Islet precursor cell (in vitro differentiated cells): ENCODE data around the gene OR13A1.
"Not testable (repeated sequence)": the region's sequence is repeated elsewhere in the genome, so short reads cannot be mapped to it uniquely, and the experiment has no call there.

Experiments
- DNase-seq: peaks from one replicate; pipeline ENCODE4 v3.0.0-alpha.2; 2018

Gene OR13A1, protein sequence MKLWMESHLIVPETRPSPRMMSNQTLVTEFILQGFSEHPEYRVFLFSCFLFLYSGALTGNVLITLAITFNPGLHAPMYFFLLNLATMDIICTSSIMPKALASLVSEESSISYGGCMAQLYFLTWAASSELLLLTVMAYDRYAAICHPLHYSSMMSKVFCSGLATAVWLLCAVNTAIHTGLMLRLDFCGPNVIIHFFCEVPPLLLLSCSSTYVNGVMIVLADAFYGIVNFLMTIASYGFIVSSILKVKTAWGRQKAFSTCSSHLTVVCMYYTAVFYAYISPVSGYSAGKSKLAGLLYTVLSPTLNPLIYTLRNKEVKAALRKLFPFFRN

DNA sequence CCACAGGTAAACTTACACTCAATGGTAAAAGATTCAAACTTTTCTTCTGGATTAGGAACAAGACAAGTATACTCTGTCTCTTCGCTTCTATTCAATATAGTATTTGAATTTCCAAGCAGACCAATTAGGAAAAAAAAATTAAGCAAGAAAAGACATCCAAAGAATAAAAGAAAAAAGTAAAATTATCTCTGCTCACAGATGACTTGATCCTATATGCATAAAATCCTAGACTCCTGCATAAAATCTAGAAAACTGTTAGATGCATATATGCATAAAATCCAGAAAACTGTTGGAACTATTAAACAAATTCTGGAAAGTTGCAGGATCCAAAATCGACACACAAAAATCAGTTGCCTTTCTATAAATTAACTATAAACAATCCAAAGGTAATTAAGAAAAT is at the start of gene OR13A1:
Gene OR13A1 (minus strand): TSS at position 101 of the 400 bp plus-strand sequence. CDS start 11,186 bp downstream, outside the sequence.
- DNase-seq = no peak

DNA sequence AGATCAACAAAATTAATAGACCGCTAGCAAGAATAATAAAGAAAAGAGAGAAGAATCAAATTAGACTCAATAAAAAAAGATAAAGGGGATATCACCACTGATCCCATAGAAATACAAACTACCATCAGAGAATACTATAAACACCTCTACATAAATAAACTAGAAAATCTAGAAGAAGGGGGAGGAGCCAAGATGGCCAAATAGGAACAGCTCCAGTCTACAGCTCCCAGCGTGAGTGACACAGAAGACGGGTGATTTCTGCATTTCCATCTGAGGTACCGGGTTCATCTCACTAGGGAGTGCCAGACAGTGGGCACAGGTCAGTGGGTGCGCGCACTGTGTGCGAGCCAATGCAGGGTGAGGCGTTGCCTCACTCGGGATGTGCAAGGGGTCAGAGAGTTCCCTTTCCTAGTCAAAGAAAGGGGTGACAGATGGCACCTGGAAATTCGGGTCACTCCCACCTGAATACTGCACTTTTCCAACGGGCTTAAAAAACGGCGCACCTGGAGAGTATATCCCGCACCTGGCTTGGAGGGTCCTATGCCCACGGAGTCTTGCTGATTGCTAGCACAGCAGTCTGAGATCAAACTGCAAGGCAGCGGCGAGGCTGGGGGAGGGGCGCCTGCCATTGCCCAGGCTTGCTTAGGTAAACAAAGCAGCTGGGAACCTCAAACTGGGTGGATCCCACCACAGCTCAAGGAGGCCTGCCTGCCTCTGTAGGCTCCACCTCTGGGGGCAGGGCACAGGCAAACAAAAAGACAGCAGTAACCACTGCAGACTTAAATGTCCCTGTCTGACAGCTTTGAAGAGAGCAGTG is 46.8 kb upstream of the OR13A1 start:
- DNase-seq = not testable (repeated sequence)

DNA sequence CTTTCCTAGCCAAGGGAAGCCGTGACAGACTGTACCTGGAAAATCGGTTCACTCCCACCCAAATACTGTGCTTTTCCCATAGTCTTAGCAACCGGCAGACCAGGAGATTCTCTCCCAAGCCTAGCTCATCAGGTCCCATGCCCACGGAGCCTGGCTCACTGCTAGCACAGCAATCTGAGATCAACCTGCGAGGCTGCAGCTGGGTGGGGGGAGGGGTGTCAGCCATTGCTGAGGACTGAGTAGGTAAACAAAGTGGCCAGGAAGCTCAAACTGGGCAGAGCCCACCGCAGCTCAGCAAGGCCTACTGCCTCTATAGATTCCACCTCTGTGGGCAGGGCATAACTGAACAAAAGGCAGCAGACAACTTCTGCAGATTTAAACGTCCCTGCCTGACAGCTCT is 43.6 kb upstream of the OR13A1 start:
- DNase-seq = not testable (repeated sequence)

DNA sequence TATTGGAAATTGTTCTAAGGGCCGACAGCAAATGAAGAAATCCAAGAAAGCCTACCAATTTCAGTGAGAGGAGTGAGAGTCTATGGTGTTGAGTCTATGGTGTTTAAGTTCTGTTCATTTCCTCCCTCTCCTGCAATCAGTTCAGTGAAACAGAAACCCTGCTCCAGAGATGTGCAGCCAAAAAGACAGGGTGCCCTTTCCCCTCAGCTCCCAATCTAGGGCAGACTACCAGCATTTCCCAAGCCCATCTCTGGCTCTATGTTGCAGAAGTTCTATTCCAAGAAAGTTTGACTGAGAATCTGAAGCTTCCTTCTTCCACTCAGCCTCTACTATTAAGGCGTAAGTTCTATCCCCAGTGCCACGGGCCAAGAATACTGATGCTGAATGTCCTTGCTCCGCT is 40.1 kb upstream of the OR13A1 start:
- no peak for DNase-seq

DNA sequence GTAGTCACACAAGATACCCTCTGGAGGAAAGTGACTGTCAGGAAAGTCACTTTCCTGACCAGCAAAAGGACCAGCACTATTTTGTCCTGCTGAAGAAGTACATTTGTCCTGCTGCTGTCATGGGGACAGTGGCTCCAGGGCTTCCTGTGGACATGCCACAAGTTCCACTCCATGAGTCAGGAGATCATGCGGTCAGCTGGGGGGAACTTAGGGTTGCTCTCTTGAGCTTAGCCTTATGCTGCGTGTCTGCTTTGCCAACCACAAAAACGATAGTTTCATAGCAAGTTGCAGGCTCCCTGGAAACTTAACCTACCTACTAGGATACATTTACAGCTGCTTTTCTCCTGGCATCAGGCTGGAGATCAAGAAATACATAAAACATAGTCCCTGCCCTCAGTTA is 38.9 kb upstream of the OR13A1 start:
- no peak for DNase-seq

DNA sequence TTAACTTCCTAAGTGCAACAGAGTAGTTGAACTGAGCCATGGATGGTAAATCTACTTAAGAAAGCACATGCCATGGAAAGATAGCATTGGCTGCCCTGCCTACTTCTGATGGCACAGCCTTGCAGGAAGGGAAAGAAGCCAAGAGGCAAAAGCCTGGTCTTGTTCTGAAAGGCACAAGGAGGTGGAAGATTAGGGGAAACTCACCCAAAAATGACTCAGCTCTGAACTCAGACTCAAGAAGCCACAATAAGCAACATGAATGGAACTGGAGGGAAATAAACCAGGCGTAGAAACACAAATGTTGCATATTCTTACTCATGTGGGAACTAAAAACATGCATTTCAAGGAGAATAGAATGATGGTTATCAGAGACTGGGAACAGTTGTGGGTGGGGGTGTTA is 37.8 kb upstream of the OR13A1 start:
- no peak for DNase-seq

DNA sequence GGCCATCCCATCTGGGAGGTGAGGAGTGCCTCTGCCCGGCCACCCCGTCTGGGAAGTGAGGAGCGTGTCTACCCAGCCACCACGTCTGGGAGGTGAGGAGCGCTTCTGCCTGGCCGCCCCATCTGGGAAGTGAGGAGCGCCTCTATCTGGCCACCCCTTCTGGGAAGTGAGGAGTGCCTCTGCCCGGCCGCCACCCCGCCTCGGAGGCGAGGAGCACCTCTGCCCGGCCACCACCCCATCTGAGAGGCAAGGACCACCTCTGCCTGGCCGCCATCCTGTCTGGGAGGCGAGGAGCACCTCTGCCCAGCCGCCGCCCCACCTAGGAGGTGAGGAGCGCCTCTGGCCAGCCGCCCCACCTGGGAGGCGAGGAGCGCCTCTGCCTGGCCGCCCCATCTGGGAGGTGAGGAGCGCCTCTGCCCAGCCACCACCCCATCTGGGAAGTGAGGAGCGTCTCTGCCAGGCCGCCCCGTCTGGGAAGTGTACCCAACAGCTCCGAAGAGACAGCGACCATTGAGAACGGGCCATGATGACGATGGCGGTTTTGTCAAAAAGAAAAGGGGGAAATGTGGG is 32.9 kb upstream of the OR13A1 start:
- DNase-seq = not testable (repeated sequence)

DNA sequence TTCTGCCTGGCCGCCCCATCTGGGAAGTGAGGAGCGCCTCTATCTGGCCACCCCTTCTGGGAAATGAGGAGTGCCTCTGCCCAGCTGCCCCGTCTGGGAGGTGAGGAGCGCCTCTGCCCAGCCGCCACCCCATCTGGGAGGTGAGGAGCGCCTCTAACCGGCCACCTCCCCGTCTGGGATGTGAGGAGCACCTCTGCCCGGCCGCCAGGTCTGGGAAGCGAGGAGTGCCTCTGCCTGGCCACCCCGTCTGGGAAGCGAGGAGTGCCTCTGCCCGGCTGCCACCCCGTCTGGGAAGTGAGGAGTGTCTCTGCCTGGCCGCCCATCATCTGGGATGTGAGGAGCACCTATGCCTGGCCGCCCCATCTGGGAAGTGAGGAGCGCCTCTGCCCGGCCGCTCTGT is 32.1 kb upstream of the OR13A1 start:
- DNase-seq = not testable (repeated sequence)

DNA sequence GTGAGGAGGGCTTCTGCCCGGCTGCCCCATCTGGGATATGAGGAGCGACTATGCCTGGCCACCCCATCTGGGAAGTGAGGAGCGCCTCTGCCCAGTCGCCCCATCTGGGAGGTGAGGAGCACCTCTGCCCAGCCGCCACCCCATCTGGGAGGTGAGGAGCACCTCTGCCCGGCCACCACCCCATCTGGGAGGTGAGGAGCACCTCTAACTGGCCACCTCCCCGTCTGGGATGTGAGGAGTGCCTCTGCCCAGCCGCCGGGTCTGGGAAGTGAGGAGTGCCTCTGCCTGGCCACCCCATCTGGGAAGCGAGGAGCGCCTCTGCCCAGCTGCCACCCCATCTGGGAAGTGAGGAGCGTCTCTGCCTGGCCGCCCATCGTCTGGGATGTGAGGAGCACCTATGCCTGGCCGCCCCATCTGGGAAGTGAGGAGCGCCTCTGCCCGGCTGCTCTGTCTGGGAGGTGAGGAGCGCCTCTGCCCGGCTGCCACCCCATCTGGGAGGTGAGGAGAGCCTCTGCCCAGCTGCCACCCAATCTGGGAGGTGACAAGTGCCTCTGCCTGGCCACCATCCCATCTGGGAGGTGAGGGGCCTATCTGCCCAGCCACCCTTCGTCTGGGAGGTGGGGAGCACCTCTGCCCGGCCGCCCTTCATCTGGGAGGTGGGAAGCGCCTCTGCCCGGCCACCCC is 31.4 kb upstream of the OR13A1 start:
- not testable (repeated sequence) for DNase-seq

DNA sequence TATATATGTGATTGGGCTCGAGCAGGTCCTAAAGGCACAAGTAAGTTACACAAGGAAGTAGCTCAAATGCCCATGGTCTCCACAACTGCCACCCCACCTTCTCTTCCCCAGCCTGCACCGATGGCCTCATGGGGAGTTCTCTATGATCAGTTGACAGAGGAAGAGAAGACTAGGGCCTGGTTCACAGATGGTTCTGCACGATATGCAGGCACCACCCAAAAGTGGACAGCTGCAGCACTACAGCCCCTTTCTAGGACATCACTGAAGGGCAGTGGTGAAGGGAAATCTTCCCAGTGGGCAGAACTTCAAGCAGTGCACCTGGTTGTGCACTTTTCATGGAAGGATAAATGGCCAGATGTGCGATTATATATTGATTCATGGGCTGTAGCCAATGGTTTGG is 25.0 kb upstream of the OR13A1 start:
- DNase-seq = not testable (repeated sequence)

DNA sequence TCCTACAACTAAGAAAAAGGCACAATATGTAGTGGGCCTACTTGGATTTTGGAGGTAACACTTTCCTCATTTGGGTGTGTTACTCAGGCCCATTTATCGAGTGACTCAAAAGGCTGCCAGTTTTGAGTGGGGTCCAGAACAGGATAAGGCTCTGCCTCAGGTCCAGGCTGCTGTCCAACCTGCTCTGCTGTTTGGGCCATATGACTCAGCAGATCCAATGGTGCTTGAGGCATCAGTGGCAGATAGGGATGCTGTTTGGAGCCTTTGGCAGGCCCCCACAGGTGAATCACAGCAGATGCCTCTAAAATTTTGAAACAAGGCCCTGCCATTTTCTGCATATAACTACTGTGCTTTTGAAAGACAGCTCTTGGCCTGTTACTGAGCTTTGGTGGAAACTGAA is 24.5 kb upstream of the OR13A1 start:
- DNase-seq = no peak

DNA sequence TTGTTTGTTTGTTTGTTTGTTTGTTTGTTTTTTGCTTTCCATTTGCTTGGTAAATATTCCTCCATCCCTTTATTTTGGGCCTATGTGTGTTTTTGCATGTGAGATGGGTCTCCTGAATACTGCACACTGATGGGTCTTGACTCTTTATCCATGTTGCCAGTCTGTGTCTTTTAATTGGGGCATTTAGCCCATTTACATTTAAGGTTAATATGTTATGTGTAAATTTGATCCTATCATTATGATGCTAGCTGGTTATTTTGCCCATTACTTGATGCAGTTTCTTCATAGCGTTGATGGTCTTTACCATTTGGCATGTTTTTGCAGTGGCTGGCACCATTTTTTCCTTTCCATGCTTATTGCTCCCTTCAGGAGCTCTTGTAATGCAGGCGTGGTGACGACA is 16.4 kb upstream of the OR13A1 start:
- not testable (repeated sequence) for DNase-seq

DNA sequence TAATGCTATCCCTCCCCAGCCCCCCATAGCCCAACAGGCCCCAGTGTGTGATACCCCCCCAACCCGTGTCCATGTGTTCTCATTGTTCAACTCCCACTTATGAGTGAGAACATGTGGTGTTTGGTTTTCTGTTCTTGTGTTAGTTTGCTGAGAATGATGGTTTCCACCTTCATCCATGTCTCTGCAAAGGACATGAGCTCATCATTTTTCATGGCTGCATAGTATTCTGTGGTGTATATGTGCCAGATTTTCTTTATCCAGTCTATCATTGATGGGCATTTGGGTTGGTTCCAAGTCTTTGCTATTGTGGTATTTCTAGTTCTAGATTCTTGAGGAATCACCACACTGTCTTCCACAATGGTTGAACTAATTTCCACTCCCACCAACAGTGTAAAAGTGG is 11.5 kb upstream of the OR13A1 start:
- not testable (repeated sequence) for DNase-seq

DNA sequence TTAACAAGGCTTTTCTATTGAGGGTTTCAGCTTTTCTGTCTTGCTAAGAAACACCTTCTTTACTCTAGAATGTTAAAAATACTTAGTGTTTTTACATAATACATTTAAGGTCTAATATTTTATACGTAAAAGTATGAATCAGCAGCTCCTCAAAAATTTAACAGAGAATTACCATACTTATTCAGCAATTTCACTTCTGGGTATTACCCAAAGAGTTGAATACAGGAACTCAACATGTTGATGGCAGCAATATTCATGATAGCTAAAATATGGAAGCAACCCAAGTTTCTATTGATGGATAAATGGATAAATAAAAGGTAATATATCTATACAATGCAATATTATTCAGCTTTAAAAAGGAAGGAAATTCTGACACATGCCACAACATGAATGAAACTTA is 9.7 kb upstream of the OR13A1 start:
- no peak for DNase-seq

DNA sequence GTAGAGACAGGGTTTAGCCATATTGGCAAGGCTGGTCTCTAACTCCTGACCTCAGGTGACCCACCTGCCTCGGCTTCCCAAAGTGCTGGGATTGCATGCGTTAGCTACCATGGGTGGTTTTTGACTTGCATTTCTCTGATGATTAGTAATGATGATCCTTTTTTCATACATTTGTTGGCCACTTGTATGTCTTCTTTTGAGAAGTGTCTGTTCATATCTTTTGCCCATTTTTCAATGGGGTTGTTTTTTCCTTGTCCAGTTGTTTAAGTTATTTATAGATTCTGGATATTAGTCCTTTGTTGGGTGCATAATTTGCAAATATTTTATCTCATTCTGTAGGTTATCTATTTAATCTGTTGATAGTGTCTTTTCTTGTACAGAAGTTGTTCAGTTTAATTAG is 4.3 kb upstream of the OR13A1 start:
- DNase-seq = no peak

DNA sequence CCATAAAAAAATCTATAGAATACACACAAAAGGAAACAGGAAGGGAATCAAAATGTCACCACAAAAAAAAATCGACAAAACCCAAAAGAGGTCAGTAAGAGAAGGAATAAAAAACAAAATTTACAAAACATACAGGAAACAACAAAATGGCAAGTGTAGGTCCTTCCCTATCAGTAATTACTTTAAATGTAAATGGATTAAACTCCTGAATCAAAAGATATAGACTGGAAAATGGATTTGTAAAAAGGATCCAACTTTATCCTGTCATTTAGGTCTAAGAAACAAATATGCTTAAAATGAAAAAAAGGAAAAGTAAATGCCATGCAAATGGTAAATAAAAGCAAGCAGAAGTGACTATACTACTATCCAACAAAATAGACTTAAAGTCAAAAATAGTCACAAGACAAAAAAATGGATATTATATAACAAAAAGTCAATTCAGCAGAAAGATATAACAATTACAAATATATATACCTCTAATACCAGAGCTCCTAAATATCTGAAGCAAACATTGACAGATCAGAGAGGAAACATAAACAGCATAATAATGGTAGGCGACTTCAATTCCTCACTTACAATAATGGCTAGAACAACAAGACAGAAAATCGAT is 2.0 kb downstream of the OR13A1 start:
- DNase-seq = no peak

DNA sequence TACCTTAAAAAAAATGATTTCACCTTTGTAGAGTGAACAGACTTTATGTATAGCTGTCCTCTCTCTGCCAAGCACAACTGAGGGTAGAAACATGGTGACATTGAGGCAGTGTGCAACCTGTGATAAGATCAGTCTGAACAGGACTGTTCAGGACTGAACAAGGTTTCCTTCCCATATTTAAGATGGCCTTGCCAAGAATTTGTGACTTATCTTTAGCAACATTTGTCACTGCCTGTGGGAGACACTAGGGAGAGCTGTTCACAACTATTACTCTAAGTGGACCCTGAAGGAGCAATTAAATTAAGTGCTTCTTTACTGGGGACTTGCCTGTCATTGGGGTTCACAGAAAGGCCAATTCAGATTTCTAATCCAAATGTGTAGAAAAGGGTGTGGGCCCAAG is 6.7 kb downstream of the OR13A1 start:
- no peak for DNase-seq

DNA sequence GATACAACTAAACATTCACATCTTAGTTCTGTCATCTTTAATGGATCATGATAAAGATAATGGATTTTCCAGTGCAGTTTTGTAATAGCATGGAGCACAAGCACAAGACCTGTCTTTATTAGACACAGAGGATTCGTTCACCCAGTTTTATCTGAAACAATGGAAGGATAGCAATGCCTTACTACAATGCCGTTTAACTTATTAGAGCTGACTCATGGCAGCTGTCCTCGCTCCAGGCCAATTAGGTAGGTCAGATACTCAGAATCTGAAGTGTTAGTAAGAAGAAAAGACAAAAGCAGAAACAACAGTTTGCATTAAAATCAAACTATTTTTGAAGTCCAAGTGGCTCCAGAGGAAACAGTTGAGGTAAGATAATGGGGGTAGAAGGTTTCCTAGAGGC is 12.8 kb downstream of the OR13A1 start:
- no peak for DNase-seq

DNA sequence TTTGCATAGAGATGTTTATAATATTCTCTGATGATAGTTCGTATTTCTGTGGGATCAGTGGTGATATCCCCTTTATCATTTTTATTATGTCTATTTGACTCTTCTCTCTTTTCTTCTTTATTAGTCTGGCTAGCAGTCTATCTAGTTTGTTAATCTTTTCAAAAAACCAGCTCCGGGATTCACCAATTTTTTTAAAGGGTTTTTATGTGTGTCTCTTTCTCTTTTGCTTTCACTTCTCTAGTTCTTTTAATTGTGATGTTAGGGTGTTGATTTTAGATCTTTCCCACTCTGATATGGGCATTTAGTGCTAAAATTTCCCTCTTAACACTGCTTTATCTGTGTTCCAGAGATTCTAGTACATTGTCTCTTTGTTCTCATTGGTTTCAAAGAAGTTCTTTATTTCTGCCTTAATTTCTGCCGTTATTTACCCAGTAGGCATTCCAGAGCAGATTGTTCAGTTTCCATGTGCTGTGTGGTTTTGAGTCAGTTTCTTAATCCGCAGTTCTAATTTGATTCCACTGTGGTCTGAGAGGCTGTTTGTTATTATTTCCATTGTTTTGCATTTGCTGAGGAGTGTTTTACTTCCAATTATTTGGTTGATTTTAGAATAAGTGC is 17.0 kb downstream of the OR13A1 start:
- DNase-seq = not testable (repeated sequence)

DNA sequence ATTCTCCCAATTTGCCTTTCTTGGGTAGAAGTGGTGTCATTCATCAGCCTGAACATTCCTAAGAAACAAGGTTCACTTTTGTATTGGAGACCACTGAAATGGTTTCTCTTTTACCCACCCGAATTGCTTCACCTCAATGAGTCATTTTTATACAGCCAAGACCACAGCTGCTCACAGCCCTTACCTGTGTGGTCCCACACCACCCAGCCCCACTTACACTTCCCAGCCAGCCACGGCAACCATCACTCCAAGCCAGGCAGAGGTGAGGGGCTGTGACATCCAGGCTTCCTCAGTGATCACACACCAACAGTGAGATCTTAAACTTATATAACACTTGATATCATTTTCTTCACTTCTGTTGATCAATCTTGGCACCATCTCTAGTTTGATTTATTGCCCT is 20.7 kb downstream of the OR13A1 start:
- DNase-seq = no peak

DNA sequence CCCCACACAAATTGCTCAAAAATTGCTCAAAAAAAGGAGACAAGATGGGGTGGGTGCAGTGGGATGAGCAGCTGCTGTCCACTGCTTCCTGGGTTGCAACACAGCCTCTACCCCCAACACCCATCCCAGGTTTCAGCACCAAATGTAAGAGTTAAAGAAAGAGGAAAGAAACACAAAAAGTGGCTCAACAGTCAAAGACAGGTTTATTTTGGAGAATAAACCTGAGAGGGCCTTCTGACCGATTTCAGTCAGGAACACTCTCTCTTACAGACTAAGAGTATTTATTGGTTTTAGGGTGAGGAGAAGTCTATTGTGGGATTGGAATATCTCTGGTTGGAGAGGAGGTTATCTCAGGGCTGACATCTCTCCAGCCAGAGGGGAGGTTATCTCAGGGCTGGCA is 28.4 kb downstream of the OR13A1 start:
- no peak for DNase-seq

DNA sequence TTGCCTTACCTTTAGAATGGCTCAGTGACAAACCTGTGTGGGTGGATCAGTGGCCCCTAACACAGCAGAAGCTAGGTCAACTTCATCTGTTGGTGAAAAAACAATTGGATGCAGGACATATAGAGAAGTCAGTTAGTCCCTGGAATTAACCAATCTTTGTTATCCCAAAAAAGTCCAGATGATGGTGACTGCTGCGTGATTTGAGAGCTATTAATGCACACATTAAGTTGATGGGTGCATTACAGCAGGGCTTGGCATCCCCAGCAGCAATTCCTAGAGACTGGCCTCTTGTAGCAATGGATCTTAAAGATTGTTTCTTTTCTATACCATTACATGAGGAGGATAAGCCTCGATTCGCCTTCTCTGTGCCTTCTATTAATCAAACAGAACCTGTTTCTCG is 33.3 kb downstream of the OR13A1 start:
- DNase-seq = no peak
